Myocyte (in vitro differentiated cells): ENCODE results near the gene TRAF2. TPM values are rescaled to one million over a fixed set of nuclear protein-coding genes. Genes with fewer than 3 reads are reported as not detected.
A peak's percentile ranks its signal among the peaks of the same experiment; 100 is the strongest.

Experiments used
- DNase-seq: peaks from one replicate; pipeline ENCODE4 v3.0.0-alpha.2; 2012; ENCODE audit warnings: low read depth
- microRNA-seq: library from miRNA; unstranded; fragments of <30 nt; microRNA quantifications from one replicate; pipeline ENCODE4, GENCODE V29; 2016
- total RNA-seq: library from RNA; depleted of rRNA; stranded (reverse); fragments of >200 nt; gene quantifications from 2 replicates; pipeline ENCODE4 v1.2.3, GENCODE V29; 2014

Gene TRAF2
- total RNA-seq, 1 donor from 2014 or later, result 7.0 TPM

DNA sequence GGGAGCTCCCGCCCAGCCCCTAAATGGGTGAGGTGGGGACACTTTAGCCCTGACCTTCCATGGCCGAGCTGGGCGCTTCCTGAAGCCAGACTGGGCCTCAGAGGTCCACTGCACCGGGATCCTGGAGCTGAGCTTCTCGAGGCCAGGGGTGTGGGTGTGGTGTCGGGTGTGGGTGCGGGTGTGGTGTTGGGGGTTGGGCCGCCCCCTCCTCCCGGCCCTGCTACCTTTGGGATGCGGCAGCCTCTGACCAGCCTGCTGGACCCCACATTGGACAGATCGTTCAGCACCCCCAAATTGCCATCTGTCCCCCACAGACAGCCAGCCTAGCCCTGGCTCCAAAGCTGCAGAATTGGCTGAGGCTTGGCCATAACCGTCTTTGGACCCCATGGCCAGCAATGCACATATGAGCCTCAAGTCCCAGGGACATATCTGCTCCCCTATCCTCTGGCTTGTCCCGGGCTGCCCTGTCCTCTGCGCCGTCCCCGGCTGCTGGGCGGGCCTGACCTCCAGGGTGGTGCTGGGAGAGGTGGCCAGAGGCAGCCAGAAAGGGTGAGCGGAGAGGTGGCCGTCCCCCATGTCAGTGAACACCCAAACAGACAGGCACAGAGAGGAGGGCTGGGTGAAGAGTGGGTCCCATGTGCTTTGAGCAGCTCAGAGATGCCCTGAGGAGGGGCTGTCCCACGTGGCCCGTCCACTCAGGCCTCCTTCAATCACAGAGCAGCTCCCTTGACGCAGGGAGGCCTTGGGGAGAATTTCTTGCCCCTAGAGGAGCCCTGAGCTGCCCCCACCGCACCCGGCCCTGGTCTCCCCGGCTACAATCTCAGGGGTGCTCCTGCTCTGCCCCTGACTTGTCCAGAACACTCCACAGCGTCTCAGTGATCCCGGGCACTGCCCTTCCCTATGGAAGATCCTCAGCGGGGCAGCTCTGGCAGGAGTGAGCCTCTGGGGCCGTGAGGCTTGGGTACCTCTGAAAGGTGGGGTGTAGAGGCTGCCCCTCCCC, 87.6 kb downstream of the TRAF2 start:
- DNase-seq, result no peak

GRCh38 chr9:136974817-136975535, 88.7 kb downstream of the TRAF2 start:
- peak; percentile 76 for DNase-seq

- DNase-seq, result peak; percentile 84
These were observed 89.3 kb downstream of the TRAF2 start for GRCh38 chr9:136975644-136976043.

Small RNA genes lying within 50 kb of the gene (microRNA-seq; reads per million reads assigned to microRNA genes)
- gene MIR4479, result not detected

Other genes with a start within 250 kb of the TRAF2 start
- gene EGFL7, start 223.6 kb upstream of the TRAF2 start, total RNA-seq, result 6.0 and 7.0 TPM in 2 replicates
- 21.3 and 35.5 TPM in 2 replicates for gene AGPAT2, start 199.1 kb upstream of the TRAF2 start, total RNA-seq
- not detected in 2 replicates for gene DIPK1B, start 173.9 kb upstream of the TRAF2 start, total RNA-seq
- gene LCN10, start 143.6 kb upstream of the TRAF2 start, total RNA-seq, result not detected in 2 replicates
- gene LCN6, start 138.0 kb upstream of the TRAF2 start, total RNA-seq, result not detected in 2 replicates
- gene LCN8, start 128.3 kb upstream of the TRAF2 start, total RNA-seq, result 0.21 TPM in 1 of 2 replicates, not detected in the other
- not detected in 2 replicates for gene LCN15, start 122.0 kb upstream of the TRAF2 start, total RNA-seq
- gene TMEM141, start 95.2 kb upstream of the TRAF2 start, total RNA-seq, result 63.9 and 81.6 TPM in 2 replicates
- gene CCDC183, start 90.2 kb upstream of the TRAF2 start, total RNA-seq, result 0.70 and 3.4 TPM in 2 replicates
- 94.2 and 122 TPM in 2 replicates for gene RABL6, start 78.6 kb upstream of the TRAF2 start, total RNA-seq
- gene AJM1, start 44.0 kb upstream of the TRAF2 start, total RNA-seq, result 2.7 and 6.5 TPM in 2 replicates
- gene PHPT1, start 37.1 kb upstream of the TRAF2 start, total RNA-seq, result 106 and 131 TPM in 2 replicates
- gene MAMDC4, start 34.2 kb upstream of the TRAF2 start, total RNA-seq, result 2.9 and 3.4 TPM in 2 replicates
- gene EDF1, start 20.2 kb upstream of the TRAF2 start, total RNA-seq, result 353 and 413 TPM in 2 replicates
- 170 and 196 TPM in 2 replicates for gene FBXW5, start 58.2 kb downstream of the TRAF2 start, total RNA-seq
- gene C8G, start 58.7 kb downstream of the TRAF2 start, total RNA-seq, result 0.88 TPM in 1 of 2 replicates, not detected in the other
- gene LCN12, start 65.8 kb downstream of the TRAF2 start, total RNA-seq, result 0.10 and 0.27 TPM in 2 replicates
- 126 and 177 TPM in 2 replicates for gene PTGDS, start 91.0 kb downstream of the TRAF2 start, total RNA-seq
- gene LCNL1, start 96.5 kb downstream of the TRAF2 start, total RNA-seq, result 5.0 and 13.8 TPM in 2 replicates
- gene PAXX, start 105.9 kb downstream of the TRAF2 start, total RNA-seq, result 57.3 and 67.3 TPM in 2 replicates
- not detected in 2 replicates for gene CLIC3, start 110.1 kb downstream of the TRAF2 start, total RNA-seq
- gene ABCA2, start 141.7 kb downstream of the TRAF2 start, total RNA-seq, result 21.1 and 26.3 TPM in 2 replicates
- gene FUT7, start 145.6 kb downstream of the TRAF2 start, total RNA-seq, result not detected in 2 replicates
- 4.8 TPM in 2 replicates for gene NPDC1, start 159.7 kb downstream of the TRAF2 start, total RNA-seq
- gene ENTPD2, start 167.5 kb downstream of the TRAF2 start, total RNA-seq, result 0.13 and 0.68 TPM in 2 replicates
- 1.9 and 4.7 TPM in 2 replicates for gene SAPCD2, start 184.0 kb downstream of the TRAF2 start, total RNA-seq
- 40.2 and 46.4 TPM in 2 replicates for gene UAP1L1, start 191.0 kb downstream of the TRAF2 start, total RNA-seq
- gene MAN1B1, start 200.5 kb downstream of the TRAF2 start, total RNA-seq, result 75.5 and 76.6 TPM in 2 replicates
- gene DPP7, start 228.2 kb downstream of the TRAF2 start, total RNA-seq, result 132 and 142 TPM in 2 replicates